MM.1S (cell line): ENCODE measurements around the gene FIGLA.
"Not testable (repeated sequence)": the region's sequence is repeated elsewhere in the genome, so short reads cannot be mapped to it uniquely, and the experiment has no call there.

ENCODE experiments used
- DNase-seq: peaks from one replicate; pipeline ENCODE4 v3.0.0-alpha.2; 2015
- H2AFZ ChIP-seq: fragments of 300-600 bp; sonication (generic); 2 replicates; pipeline ENCODE4 v1.6.0; 2016; ENCODE audit warnings: antibody characterized with exemption, low read length
- H3F3A ChIP-seq: fragments of 300-600 bp; sonication (generic); 2 replicates; pipeline ENCODE4 v1.6.1; 2016; ENCODE audit warnings: mild to moderate bottlenecking, antibody characterized with exemption, low read length, moderate library complexity, mixed read lengths; ENCODE audit not compliant: insufficient read depth
- H3K27ac ChIP-seq: fragments of 300-600 bp; sonication (generic); 2 replicates; pipeline ENCODE4 v1.5.1; 2016; ENCODE audit warnings: mild to moderate bottlenecking, low read length
- H3K27me3 ChIP-seq: fragments of 300-600 bp; sonication (generic); replicated peaks from 2 replicates; pipeline ENCODE4 v1.6.0; 2016; ENCODE audit warnings: low read length; ENCODE audit not compliant: insufficient read depth
- H3K36me3 ChIP-seq: fragments of 300-600 bp; sonication (generic); replicated peaks from 2 replicates; pipeline ENCODE4 v1.6.1; 2016; ENCODE audit warnings: mild to moderate bottlenecking, low read length, mixed read lengths; ENCODE audit not compliant: insufficient read depth
- H3K4me1 ChIP-seq: fragments of 300-600 bp; sonication (generic); 2 replicates; pipeline ENCODE4 v1.6.1; 2016; ENCODE audit warnings: low read length, mixed read lengths
- H3K4me2 ChIP-seq: fragments of 300-600 bp; sonication (generic); 2 replicates; pipeline ENCODE4 v1.6.0; 2016; ENCODE audit warnings: low read depth, low read length
- H3K4me3 ChIP-seq: fragments of 300-600 bp; sonication (generic); 2 replicates; pipeline ENCODE4 v1.5.1; 2016; ENCODE audit warnings: low read length, mixed read lengths
- H3K79me2 ChIP-seq: fragments of 300-600 bp; sonication (generic); 2 replicates; pipeline ENCODE4 v1.6.1; 2016; ENCODE audit warnings: mixed run types, low read length, mixed read lengths
- H3K9ac ChIP-seq: fragments of 300-600 bp; sonication (generic); 2 replicates; pipeline ENCODE4 v1.6.1; 2016; ENCODE audit warnings: low read length, mixed read lengths
- H3K9me2 ChIP-seq: fragments of 300-600 bp; sonication (generic); replicated peaks from 2 replicates; pipeline ENCODE4 v1.6.1; 2016; ENCODE audit warnings: mild to moderate bottlenecking, low read length, mixed read lengths; ENCODE audit not compliant: insufficient read depth
- H3K9me3 ChIP-seq: fragments of 300-600 bp; sonication (generic); replicated peaks from 2 replicates; pipeline ENCODE4 v1.6.1; 2016; ENCODE audit warnings: mild to moderate bottlenecking, low read length, mixed read lengths; ENCODE audit not compliant: insufficient read depth
- H4K20me1 ChIP-seq: fragments of 300-600 bp; sonication (generic); 2 replicates; pipeline ENCODE4 v1.6.1; 2016; ENCODE audit warnings: mild to moderate bottlenecking, low read length, moderate library complexity, mixed read lengths; ENCODE audit not compliant: insufficient read depth
- EZH2 ChIP-seq: fragments of 300-600 bp; sonication (generic); optimal IDR thresholded peaks from 2 replicates; pipeline ENCODE3; 2017; ENCODE audit warnings: low read depth, mild to moderate bottlenecking, antibody characterized with exemption, low read length, mixed read lengths
- EZH2phosphoT487 ChIP-seq: fragments of 300-600 bp; sonication (generic); IDR thresholded peaks from 2 replicates; pipeline ENCODE4 v1.6.1; 2018; ENCODE audit warnings: antibody characterized with exemption, low read length
- TF ChIP-seq, protein P1 (sequence below): fragments of 300-600 bp; sonication (generic); IDR thresholded peaks from 2 replicates; pipeline ENCODE4 v1.5.1; 2016; ENCODE audit warnings: antibody characterized with exemption, low read length, mixed read lengths

The FIGLA gene

DNA sequence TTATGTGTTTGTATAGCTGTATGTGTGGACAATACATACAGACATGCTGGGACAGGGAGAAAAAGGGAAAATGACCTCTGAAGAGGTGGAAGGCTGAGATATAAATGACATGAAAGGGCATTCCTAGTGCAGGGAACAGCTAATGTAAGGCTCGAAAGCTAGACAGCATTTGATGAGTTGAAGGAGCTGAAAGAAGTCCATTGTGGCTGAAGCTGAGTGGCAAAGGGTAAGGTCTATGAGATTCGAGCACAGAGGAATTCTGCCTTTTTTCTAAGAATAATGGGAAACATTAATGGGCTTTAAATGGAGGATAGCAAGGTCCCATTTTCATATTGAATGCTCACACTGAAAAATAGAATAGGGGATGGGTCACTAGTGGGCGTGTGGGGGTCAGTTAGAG, 46.0 kb downstream of the FIGLA start:
- no peak overlapping the region for H3K4me3 ChIP-seq
- no peaks in the 10 kb centered on the region for H3K9me3 ChIP-seq
- no peak overlapping the region for H3K27ac ChIP-seq
- no peaks in the 10 kb centered on the region for H4K20me1 ChIP-seq
- no peaks in the 10 kb centered on the region for H3K4me1 ChIP-seq
- H3F3A ChIP-seq, result no peaks in the 10 kb centered on the region
- H3K36me3 ChIP-seq, result no peaks in the 10 kb centered on the region
- no peaks in the 10 kb centered on the region for H3K9me2 ChIP-seq
- no peak overlapping the region for H2AFZ ChIP-seq
- H3K4me2 ChIP-seq, result no peak overlapping the region
- no peak overlapping the region for H3K9ac ChIP-seq
- no peaks in the 10 kb centered on the region for H3K79me2 ChIP-seq
- DNase-seq, result no peak
- H3K27me3 ChIP-seq, result no peaks in the 10 kb centered on the region
- TF ChIP-seq EZH2phosphoT487 (no peak), EZH2 (no peak)
- TF ChIP-seq, protein P1, sequence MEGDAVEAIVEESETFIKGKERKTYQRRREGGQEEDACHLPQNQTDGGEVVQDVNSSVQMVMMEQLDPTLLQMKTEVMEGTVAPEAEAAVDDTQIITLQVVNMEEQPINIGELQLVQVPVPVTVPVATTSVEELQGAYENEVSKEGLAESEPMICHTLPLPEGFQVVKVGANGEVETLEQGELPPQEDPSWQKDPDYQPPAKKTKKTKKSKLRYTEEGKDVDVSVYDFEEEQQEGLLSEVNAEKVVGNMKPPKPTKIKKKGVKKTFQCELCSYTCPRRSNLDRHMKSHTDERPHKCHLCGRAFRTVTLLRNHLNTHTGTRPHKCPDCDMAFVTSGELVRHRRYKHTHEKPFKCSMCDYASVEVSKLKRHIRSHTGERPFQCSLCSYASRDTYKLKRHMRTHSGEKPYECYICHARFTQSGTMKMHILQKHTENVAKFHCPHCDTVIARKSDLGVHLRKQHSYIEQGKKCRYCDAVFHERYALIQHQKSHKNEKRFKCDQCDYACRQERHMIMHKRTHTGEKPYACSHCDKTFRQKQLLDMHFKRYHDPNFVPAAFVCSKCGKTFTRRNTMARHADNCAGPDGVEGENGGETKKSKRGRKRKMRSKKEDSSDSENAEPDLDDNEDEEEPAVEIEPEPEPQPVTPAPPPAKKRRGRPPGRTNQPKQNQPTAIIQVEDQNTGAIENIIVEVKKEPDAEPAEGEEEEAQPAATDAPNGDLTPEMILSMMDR, result no peak

- no peak overlapping the region for H3K9ac ChIP-seq
- no peak overlapping the region for H3K4me2 ChIP-seq
- no peak for DNase-seq
- no peaks in the 10 kb centered on the region for H3K27me3 ChIP-seq
- no peaks in the 10 kb centered on the region for H3K79me2 ChIP-seq
- no peaks in the 10 kb centered on the region for H3K9me2 ChIP-seq
- H3F3A ChIP-seq, result no peaks in the 10 kb centered on the region
- H4K20me1 ChIP-seq, result no peaks in the 10 kb centered on the region
- H3K9me3 ChIP-seq, result no peaks in the 10 kb centered on the region
- H3K4me1 ChIP-seq, result no peaks in the 10 kb centered on the region
- H3K4me3 ChIP-seq, result no peak overlapping the region
- no peak overlapping the region for H2AFZ ChIP-seq
- TF ChIP-seq EZH2phosphoT487, result no peak
- TF ChIP-seq, protein P1, result no peak
- TF ChIP-seq EZH2, result no peak
- H3K27ac ChIP-seq, result no peak overlapping the region
- no peaks in the 10 kb centered on the region for H3K36me3 ChIP-seq
These were observed 46.8 kb downstream of the FIGLA start for GRCh38 chr2:70743677-70744076.

DNA sequence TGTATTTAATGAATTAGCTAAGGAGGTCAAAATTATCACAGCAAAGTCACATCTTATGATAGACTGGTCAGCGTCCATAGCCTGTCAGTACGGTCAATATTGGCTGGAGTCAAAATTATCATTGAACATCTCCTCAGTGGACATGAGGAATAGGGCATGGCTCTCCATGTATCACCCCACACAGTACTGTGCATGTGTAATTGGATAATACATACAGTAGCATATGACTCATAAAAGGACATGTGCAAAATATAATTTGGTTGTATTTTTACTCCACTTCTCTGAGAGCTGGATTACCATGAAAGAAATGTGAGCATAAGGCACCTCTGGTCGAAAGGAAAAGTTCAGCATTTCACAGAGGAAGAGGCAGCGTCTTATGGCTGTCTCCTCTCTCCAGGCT, 47.4 kb downstream of the FIGLA start:
- H2AFZ ChIP-seq, result no peak overlapping the region
- no peaks in the 10 kb centered on the region for H3K9me2 ChIP-seq
- no peaks in the 10 kb centered on the region for H4K20me1 ChIP-seq
- H3K27me3 ChIP-seq, result no peaks in the 10 kb centered on the region
- no peaks in the 10 kb centered on the region for H3F3A ChIP-seq
- H3K36me3 ChIP-seq, result no peaks in the 10 kb centered on the region
- no peaks in the 10 kb centered on the region for H3K79me2 ChIP-seq
- TF ChIP-seq EZH2phosphoT487, result no peak
- H3K27ac ChIP-seq, result no peak overlapping the region
- H3K9ac ChIP-seq, result no peak overlapping the region
- H3K4me1 ChIP-seq, result no peaks in the 10 kb centered on the region
- H3K4me3 ChIP-seq, result no peak overlapping the region
- no peaks in the 10 kb centered on the region for H3K9me3 ChIP-seq
- DNase-seq, result no peak
- no peak overlapping the region for H3K4me2 ChIP-seq

- not testable (repeated sequence) for H2AFZ ChIP-seq, H3F3A ChIP-seq, H3K36me3 ChIP-seq, H3K4me2 ChIP-seq, H3K27ac ChIP-seq, H3K79me2 ChIP-seq, H3K27me3 ChIP-seq, H3K4me3 ChIP-seq, H4K20me1 ChIP-seq, DNase-seq, H3K9me3 ChIP-seq, H3K9me2 ChIP-seq, H3K4me1 ChIP-seq, H3K9ac ChIP-seq
These were observed 51.0 kb downstream of the FIGLA start for GRCh38 chr2:70739492-70739891.
